ENCODE data around the gene SDHAF3. TPM values are rescaled to one million over a fixed set of nuclear protein-coding genes. Genes with fewer than 3 reads are reported as not detected.

SDHAF3 gene
- total and polyA plus RNA-seq, 2 of the 8 experiments (the other 6 are each of a cell fraction or from before 2014, with no cell fraction given) = 12.0 to 31.3 TPM

DNA sequence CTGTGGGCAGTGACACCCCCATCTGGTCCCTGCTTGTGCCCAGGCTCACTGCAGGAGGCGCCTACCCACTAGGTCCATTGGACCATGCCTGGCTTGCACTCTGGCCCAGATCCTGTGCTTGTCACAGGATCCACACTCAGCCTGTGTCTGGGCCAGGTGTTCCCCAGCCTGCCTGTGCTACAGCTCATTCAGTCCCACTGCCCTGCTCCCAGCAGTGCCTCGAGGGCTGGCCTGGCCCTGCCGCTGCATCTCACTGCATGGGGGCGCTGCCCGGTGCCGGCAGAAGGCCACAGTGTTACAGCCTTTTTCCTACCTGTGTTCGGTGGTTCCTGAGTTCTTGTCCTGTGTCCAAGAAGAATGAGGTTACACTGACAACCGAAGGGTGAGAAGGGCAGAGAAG, 21.3 kb downstream of the SDHAF3 start:
- peaks cover 0 to 34% of the 10 kb centered on the region in 2 experiments; a peak in 2 of 4 replicates for H3K79me2 ChIP-seq (ENCODE audit: control insufficient read depth in 1 of 2, insufficient read depth in 2 of 2, low read length in 2 of 2)
- H3K4ac ChIP-seq (replicated peaks; ENCODE audit: insufficient read length, low read depth, low read length) = no peak overlapping the region
- no peak overlapping the region for H2BK120ac ChIP-seq (replicated peaks; ENCODE audit: low read depth, low read length)
- no peak overlapping the region for H3K27ac ChIP-seq (ENCODE audit: low read depth, low read length)
- TF ChIP-seq, protein P1, sequence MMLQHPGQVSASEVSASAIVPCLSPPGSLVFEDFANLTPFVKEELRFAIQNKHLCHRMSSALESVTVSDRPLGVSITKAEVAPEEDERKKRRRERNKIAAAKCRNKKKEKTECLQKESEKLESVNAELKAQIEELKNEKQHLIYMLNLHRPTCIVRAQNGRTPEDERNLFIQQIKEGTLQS (IDR thresholded peaks at IDR 0.05; ENCODE audit: insufficient read depth, low read depth, low read length) = no peak
- TF ChIP-seq, protein P2, sequence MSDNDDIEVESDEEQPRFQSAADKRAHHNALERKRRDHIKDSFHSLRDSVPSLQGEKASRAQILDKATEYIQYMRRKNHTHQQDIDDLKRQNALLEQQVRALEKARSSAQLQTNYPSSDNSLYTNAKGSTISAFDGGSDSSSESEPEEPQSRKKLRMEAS (IDR thresholded peaks at IDR 0.05) = no peak
- no peak overlapping the region for H3K9ac ChIP-seq (replicated peaks in 1 of 4; ENCODE audit: extremely low read depth in 1 of 4, low read depth in 3 of 4, low read length in 3 of 4)
- no peak overlapping the region for H4K8ac ChIP-seq (ENCODE audit: extremely low read depth, insufficient read depth, low read length)
- no peak overlapping the region for H2AFZ ChIP-seq (ENCODE audit: low read length)
- no peak overlapping the region for H2BK12ac ChIP-seq (ENCODE audit: low read depth, low read length)
- H2AK5ac ChIP-seq (ENCODE audit: low read depth, low read length) = no peak overlapping the region
- no peak overlapping the region for H3K18ac ChIP-seq (ENCODE audit: extremely low read depth, low read length)
- H4K91ac ChIP-seq (replicated peaks; ENCODE audit: insufficient read length, low read length) = no peak overlapping the region
- WGBS, 2 experiments (ENCODE audit: extremely low coverage in 1 of 2, insufficient coverage in 1 of 2, insufficient read length in 1 of 2, insufficient replicate concordance in 2 of 2, low coverage in 1 of 2, low lambda C conversion rate in 2 of 2, missing lambda C conversion rate in 1 of 2) = 96% methylated on average over 8 of the region's 8 CpGs; no CpG with 5 or more reads in 1 of the 2 experiments
- peaks cover 0 to 32% (median 3%) of the 10 kb centered on the region in 4 experiments; a peak in 5 of 8 replicates for H3K36me3 ChIP-seq (ENCODE audit: control insufficient read depth in 2 of 4, insufficient read depth in 4 of 4, low read length in 3 of 4)
- no peak overlapping the region for H3K14ac ChIP-seq (ENCODE audit: insufficient read length)
- H3K23ac ChIP-seq (ENCODE audit: insufficient read length) = no peak overlapping the region
- H3K4me1 ChIP-seq (replicated peaks in 1 of 4; ENCODE audit: control insufficient read depth in 3 of 4, insufficient read depth in 4 of 4, low read length in 3 of 4) = no peaks in the 10 kb centered on the region
- no peak overlapping the region for H2BK5ac ChIP-seq (ENCODE audit: low read depth, low read length)
- peaks cover 3% of the 10 kb centered on the region for H3K79me1 ChIP-seq (ENCODE audit: low read depth, low read length)
- FAIRE-seq = no peak
- DNase-seq (ENCODE audit: low read depth in 1 of 2, low spot score in 2 of 2) = no peak
- no peak overlapping the region for H3K4me2 ChIP-seq (ENCODE audit: insufficient read depth in 1 of 2, low read depth in 2 of 2, low read length in 2 of 2)
- H2BK20ac ChIP-seq (ENCODE audit: low read length) = no peak overlapping the region
- peaks cover 6 to 18% of the 10 kb centered on the region in 2 experiments; a peak in 2 of 4 replicates for H3K9me3 ChIP-seq (ENCODE audit: insufficient read depth in 2 of 2, low read depth in 1 of 2, low read length in 1 of 2)
- no peaks in the 10 kb centered on the region for H4K20me1 ChIP-seq (replicated peaks in 1 of 2; ENCODE audit: control insufficient read depth in 1 of 2, insufficient read depth in 2 of 2, low read length in 2 of 2)
- H3K56ac ChIP-seq (replicated peaks; ENCODE audit: insufficient read length, low read depth, low read length) = no peak overlapping the region
- CTCF ChIA-PET (ENCODE audit: partially characterized antibody) = no interaction called here
- no peak overlapping the region for H2BK15ac ChIP-seq (ENCODE audit: low read length)
- no peaks in the 10 kb centered on the region for H3K23me2 ChIP-seq (ENCODE audit: low read depth, low read length)
- no peak overlapping the region for H3K4me3 ChIP-seq (ENCODE audit: extremely low read depth in 1 of 4, insufficient read depth in 2 of 4, low read depth in 3 of 4, low read length in 4 of 4)
- no peak overlapping the region for H4K5ac ChIP-seq (ENCODE audit: insufficient read length, low read depth, low read length)
- POLR2A ChIA-PET (ENCODE audit: partially characterized antibody) = interaction anchor here (1.0 kb wide), 1 partner anchor 22 kb away, joined by 3 read pairs; the partner anchor contains the start of gene SDHAF3
- H3K27me3 ChIP-seq (replicated peaks in 1 of 4; ENCODE audit: control insufficient read depth in 3 of 4, extremely low read depth in 1 of 4, insufficient read depth in 3 of 4, low read length in 3 of 4) = no peaks in the 10 kb centered on the region

Measured in H1 (cell line).